Measurements from ENCODE around the gene ACAA2.

The ACAA2 gene

GRCh38 chr18:49738721-49739120, 74.6 kb downstream of the ACAA2 start:
- H3K4me3 ChIP-seq (ENCODE audit: low read depth, low read length): no peak overlapping the region
- no peak for TF ChIP-seq CTCF (IDR thresholded peaks at IDR 0.05; ENCODE audit: low read depth, low read length)

GRCh38 chr18:49734836-49735235, 78.5 kb downstream of the ACAA2 start:
- no peak for TF ChIP-seq CTCF (IDR thresholded peaks at IDR 0.05; ENCODE audit: low read depth, low read length)
- no peak overlapping the region for H3K4me3 ChIP-seq (ENCODE audit: low read depth, low read length)

GRCh38 chr18:49733896-49734585, 79.3 kb downstream of the ACAA2 start:
- TF ChIP-seq CTCF (IDR thresholded peaks at IDR 0.05; ENCODE audit: low read depth, low read length): no peak
- H3K4me3 ChIP-seq (ENCODE audit: low read depth, low read length): no peak overlapping the region

- no peak for TF ChIP-seq CTCF (IDR thresholded peaks at IDR 0.05; ENCODE audit: low read depth, low read length)
- no peak overlapping the region for H3K4me3 ChIP-seq (ENCODE audit: low read depth, low read length)
Observed at GRCh38 chr18:49733321-49733720, 80.0 kb downstream of the ACAA2 start.

Measured in WI38 (cell line).